GM18909 (cell line): ENCODE results near the gene ZNF606.
A peak's percentile ranks its signal among the peaks of the same experiment; 100 is the strongest.

ENCODE experiments used
- ATAC-seq: cut with Tn5 transposase; IDR thresholded peaks from one replicate; pipeline ENCODE4 v1.9.1; 2021; ENCODE audit warnings: mild to moderate bottlenecking; ENCODE audit not compliant: unreplicated experiment, poor library complexity

ZNF606 gene

DNA sequence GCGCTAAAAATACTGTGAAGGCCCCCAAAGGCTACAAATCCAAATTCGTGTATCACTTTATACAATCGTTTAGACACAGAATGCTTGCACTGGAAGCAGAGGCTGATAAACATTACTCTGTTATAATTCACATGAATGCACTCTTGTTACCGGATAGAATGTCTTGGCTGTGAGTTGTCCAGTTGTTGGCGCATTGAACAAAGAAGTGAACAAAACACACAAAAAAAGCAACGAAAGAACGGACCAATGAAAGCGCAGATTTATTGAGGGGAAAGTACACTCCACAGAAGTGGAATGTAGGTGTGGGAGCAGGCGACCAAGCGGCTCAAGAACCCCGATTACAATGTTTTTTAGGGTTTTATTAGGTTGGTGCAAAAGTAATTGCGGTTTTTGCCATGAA, 66.9 kb downstream of the ZNF606 start:
- no peak for ATAC-seq

DNA sequence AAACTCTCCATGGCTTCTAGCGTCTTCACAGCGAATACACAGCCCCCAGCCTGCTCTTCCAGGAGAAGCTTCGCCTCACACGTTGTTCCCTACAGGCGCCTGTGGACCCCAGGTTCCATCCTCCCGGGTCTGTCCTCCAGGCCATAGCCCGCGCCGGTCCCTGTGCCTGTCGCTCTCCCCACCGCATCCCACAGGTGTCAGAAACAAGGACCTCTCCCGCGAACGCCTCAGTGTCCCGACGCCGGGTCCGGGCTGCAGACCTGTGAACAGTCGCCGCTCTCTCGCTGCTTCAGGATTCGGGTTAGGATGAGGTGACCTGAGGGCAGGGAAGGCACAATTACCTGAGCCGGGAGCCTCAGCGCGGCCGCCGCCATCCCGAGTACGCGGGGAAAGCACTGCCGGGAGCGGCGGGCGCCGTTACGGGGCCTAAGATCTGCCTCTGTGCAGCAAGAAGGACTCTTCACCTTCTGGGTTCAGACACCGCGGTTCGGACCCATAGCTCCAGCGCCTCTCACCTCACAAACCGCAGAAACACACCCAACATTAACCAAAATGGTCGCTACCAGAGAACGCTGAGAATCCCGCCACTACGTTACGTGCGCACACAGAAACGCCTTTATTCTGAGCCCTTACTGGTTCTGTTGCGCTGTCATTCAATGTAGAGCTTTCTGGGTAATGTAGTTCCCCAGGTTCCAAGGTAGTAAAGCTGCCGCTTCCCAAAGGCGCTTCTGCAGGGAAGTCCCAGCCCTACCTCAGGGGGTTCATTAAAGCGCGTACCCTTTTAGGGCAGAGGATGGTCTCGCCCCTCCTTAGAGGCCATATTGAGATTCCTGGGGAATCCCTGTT, 67.6 kb downstream of the ZNF606 start, which contains the start of gene ZNF418:
ZNF418 (minus strand) TSS at position 583 of the 846 bp plus-strand sequence. CDS start 1,580 bp downstream, outside the sequence.
- peak; percentile 68 for ATAC-seq

DNA sequence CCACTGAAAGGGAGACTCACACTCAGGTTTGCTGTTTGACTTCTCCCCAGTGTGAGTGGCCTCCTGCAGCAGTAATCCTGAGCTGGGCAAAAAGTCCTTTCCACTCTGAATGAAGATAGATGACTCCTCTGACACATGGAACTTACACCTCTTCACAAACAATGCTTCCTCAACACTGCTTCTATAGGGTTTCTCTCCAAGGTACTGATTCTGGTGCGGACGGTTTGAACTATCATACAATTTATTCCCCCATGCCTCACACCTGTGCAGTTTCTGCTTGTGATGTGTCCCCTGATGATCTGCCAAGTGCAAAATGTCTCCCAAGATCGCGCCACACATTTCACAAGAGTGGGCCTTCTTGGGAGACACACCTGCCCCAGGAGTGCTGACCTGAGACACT, 75.0 kb downstream of the ZNF606 start:
- no peak for ATAC-seq
